GM18519 (cell line): ENCODE measurements around the gene AMPH.
"Not testable (repeated sequence)": the region's sequence is repeated elsewhere in the genome, so short reads cannot be mapped to it uniquely, and the experiment has no call there.

ENCODE experiments used
- ATAC-seq: cut with Tn5 transposase; IDR thresholded peaks from one replicate; pipeline ENCODE4 v1.9.1; 2021; ENCODE audit warnings: mild to moderate bottlenecking, moderate library complexity; ENCODE audit not compliant: unreplicated experiment, low FRiP score

AMPH gene

DNA sequence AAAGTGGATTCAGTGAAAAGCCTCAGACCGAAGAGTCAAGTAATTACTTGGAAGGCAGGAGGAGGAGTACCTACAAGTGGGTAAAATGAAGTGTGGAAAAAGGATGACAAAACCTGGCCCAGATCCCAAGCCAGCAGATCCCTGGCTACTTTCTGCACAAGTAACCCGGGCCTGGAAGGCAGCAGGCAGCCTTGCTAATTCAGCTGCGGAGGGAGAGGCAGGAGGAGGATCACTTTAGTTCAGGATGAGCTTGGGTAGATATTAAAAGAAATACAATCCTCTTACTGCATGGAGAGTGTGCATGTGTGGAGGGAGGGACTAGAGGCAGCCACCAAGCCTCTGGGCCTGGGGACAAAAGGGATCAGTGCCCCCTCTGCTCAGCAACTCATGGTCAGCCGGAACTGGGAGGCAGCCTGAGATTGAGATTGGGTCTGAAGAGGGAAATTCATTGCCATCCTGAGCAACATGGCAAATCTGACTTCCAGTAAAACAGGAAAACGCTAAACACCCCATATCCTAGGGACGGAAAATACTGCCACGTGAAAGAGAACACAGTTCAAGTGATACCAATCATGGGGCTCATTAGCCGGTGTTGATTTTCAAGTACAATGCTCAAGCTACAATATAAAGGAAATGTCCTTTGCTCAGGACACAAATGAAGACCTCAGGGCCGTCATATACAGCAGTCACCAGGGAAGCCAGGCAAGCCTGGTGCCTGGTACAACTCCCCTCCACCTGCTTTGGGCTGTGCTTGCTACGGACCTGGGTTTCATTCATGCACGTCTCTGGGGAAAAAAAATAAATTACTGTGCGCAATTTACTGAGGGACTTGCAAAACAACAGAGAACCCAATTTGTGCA is 1.3 kb downstream of the AMPH start:
- ATAC-seq: no peak

GRCh38 chr7:38628630-38629385 is 2.4 kb downstream of the AMPH start:
- ATAC-seq: no peak

DNA sequence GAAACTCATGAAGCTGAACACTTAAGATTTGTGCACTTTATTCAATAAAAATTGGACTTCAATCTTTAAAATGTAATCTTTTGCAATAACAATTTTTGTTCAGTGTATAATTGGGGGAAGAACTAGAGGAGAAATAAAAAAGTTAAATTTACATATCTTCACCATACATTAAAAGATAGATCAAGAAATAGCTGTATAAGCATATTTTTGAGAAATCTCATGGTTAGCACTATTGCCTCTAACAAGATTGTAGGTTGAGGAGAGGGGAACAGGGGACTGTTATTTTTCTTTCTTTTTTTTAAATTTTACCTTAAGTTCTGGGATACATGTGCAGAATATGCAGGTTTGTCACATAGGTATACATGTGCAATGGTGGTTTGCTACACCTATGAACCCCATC is 5.3 kb downstream of the AMPH start:
- no peak for ATAC-seq

DNA sequence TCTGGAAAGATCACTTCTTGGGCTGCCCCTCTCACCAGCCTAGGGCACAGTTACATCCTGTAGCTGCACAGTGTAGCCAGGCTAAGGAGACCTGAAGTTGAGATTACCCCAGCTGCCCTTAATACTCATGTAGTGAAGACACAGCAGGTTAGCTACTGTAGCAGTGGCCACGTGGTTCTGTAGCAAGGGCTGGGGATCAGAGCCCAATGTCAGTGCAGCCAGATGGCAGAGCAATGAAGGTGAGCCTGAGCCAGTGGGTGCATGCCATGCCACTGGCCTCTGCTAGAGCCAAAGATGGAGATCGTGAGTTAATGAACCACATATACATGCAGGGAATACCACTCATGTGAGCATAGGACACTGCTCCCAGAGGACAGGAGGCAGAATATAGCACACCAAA is 15.5 kb downstream of the AMPH start:
- no peak for ATAC-seq

DNA sequence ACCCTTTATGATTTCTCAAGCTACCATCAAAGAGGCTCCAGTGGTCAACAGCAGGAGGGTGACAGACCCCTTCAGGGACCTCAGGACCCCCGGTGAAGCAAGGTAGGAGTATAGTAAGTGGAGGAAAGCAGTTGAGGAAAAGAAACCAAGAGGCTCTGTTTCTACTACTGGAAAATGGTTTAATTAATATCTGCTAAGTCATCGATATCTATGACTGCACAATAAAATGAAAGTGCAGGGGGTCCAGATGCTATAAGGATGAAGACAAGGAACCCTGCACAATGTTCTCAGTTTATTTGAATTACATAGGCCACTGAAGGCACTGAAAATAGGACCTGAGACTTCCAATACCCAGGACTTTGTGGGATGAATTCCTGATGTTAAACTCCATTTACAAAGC is 23.7 kb downstream of the AMPH start:
- no peak for ATAC-seq

DNA sequence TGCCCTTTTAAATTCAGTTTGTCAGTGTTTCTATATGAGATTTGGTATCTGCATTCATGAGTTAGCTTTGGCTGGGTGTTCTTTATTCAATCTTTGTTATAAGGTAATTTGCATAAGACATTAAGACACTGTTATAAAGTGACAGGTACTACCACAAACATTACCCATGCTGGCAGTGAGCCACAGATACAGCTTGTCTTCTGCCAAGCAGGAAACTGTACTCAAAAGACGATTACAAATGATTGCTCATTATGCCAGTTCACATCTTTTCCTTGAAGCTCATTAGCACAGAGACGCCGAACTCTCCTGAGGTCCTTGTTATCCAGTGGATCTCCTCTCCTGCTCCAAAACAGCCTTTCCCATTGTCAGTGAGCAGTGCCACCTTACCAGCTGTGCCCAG is 30.4 kb downstream of the AMPH start:
- no peak for ATAC-seq

DNA sequence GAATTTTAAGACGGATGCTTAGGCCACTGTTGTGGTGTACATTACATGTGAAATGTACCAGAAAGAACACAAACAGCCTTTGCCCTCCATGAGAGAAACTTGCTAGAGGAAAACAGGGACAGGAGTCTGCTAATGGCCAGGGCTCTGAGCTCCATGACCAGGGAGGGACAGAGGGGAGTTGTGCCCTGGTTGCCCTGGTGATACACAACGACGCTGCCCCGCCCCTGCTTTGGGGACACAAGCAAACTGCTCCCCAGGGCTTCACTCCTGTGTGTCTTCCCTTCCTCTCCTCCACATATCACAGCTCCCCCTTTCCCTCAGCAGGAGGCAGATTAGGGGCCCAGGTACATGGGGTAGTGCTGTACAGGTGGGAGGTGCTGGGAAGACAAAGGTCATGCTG is 36.2 kb downstream of the AMPH start:
- ATAC-seq: no peak

- ATAC-seq: no peak
Measured at GRCh38 chr7:38592737-38593288, 38.4 kb downstream of the AMPH start.

DNA sequence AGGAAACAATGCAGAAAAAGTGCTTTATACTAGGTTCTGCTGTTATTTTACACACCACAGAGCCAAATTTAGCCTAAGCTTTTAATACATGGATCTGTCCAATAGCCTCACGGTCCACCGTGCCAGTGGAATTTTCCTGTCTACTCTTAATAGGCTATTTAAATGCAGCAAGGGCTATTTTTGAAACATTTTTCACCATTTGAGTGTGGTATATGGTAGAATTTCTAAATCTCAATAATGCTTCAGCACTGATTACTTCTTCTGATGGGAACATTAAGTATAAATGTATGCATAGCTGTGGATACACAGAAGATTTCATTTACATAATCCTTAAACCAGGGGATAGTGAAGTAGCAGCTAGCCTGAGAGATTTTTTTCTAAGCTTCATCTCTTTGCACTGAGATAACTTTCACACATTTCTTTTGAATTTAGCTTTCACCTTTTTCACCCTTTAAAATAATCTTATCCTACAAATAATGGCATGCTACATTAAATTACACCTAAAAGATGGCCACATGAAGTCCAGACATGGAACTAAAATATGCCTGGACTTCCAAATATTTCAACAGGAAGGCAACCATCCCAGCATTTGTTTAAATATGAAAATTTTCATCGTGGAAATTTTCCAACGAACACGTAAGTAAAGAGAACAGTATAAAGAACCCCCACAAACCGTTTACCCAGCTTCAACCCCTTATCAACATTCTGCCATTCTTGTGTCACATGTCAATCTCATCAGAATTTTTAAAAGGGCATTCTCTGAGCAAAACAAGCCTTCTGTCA is 45.4 kb downstream of the AMPH start:
- no peak for ATAC-seq

DNA sequence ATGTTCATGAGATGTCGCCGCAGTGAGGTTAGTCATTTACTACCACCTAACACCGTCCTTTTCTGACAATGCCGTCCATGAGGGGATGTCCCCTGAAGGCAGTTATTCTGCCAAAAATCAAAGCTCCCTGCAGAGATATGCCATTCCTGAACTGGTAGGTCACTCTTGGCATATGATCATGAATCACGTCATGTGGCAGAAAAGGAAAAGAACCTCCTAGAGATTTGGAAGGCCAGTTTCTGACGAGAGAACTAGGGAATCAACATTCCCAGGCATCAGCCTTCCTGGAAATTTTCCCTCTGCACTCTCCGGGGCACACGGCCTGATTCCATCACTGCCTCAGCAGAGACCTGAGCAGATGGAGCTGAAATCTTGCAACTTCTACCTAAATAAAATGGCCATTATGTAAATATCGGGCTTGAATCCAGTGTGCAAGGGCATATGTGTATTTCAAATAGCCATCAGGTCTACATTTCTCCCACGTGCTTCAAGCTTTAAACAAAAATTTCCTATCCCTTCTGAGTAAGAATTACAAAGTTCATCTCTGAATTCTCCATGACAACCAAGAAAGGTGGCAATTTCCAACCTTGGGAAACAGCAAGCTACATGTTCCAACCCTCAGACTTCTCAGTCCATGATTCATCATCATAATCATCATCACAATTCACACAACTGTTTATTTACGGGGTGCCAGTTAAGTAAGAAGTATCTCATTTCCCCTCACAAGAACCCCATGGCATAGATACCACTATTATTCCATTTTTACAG is 46.5 kb downstream of the AMPH start:
- ATAC-seq: no peak

DNA sequence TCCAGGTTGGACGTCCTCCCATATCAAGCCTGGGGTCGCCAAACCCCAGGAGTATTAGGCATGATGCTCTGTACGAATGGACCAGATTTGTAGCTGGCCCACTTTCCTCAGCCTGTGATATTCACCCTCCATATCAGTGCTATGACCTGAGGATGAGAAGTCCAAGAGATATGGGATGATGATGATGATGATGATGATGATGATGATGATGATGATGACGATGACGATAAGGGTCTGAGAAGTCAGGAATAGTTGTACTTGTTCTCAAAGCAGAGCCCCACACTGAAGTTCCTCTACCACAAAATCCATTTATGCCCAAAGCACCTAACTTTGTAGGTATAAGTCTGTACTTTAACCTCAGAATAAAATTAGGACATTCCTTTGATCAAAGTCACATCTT is 50.7 kb downstream of the AMPH start:
- ATAC-seq: no peak

DNA sequence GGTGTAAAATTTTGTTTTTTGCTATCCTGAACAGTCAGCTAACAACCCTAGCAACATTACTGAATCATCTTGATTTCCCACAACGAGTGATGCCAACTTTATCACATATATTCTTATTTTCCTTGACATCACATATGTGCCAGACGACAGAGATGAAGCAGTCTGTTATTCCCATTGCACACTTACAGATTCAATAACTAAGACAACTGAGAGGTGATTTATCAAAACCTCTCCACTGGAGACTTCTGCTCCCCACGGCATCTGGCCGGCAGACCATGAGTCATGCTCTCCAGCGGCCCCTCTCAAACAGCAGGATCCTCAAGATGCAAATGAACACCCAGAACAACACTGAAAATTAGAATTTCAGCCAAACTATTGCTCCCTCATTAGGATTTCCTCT is 57.1 kb downstream of the AMPH start:
- no peak for ATAC-seq

DNA sequence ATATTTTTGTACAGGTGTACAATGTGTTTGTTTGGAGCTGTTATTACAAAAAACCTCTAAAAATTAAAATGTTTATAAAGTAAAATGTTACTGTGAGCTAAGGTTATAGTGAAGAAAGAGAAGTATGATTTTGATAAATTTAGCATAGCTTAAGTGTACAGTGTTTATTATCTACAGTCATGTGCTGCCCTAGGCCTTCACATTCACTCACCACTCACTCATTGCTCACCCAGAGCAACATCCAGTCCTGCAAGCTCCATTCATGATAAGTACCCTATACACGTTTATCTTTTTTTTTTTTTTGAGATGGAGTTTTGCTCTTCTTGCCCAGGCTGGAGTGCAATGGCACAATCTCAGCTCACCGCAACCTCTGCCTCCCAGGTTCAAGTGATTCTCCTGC is 59.6 kb downstream of the AMPH start:
- ATAC-seq: not testable (repeated sequence)

DNA sequence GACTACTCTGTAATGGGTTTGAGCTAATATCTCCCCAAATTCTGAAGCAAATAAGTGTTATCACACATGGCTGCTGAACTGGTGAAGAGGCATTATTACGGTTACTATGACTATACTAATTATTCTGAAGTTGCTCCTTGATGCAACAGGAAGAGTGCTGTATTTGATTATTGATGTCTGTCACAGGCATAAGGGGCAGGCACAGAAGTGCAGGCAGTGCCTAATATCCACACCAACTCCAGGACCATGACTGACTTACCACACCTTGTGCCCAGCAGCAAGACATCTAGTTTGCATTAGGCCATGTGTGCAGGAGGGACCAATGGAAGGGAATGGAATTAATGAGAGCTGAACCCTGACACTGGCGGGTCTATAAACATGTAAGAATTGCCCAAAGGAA is 62.7 kb downstream of the AMPH start:
- ATAC-seq: no peak

- no peak for ATAC-seq
Measured at GRCh38 chr7:38565289-38565688, 65.9 kb downstream of the AMPH start.

GRCh38 chr7:38563741-38564140 is 67.4 kb downstream of the AMPH start:
- ATAC-seq: no peak

DNA sequence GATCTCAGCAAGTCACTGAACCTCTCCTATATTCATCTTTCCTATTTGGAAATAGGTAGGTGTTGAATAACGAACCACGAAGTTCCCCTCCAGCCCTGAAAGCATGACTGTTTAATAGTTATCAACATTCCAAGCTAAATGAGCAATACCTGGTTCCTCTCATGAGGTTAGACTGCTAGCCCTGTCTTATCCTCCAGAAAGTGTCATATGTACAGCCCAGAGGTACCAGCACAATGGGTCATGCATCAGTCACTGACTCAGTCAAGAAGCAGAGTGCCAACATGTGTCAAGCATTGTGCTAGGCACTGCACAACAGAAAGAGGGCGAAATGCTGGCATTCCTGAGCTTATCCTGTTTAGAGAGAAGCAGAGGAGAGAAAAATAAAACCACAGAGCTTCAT is 70.0 kb downstream of the AMPH start:
- no peak for ATAC-seq

DNA sequence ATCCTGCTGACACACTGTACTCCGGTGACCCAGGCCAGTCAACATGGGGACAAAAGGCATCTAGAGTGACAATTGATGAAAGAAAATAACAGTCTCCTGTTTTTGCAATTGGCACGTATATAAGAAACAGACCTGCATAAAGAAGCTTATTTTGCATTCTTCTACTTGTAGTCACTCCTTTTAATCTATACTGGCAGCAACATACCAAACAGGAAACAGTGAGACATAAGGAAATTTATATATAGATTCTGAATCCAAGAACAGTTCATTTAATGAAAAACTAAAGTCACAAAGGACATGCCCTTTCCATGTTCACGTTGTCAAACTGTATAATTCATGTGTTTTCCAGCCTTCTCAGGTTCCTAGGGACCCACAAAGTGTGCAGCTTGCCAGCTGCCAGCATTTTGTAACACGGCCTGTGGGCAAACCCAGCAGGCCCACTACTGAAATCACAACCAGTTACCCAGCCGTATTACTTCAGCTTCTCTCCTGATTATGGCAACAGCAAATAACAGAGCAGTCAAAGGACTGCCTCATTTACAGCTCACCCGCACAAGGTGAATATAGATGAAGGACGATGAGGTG is 72.3 kb downstream of the AMPH start:
- no peak for ATAC-seq

- no peak for ATAC-seq
Measured at GRCh38 chr7:38554586-38554985, 76.6 kb downstream of the AMPH start.

DNA sequence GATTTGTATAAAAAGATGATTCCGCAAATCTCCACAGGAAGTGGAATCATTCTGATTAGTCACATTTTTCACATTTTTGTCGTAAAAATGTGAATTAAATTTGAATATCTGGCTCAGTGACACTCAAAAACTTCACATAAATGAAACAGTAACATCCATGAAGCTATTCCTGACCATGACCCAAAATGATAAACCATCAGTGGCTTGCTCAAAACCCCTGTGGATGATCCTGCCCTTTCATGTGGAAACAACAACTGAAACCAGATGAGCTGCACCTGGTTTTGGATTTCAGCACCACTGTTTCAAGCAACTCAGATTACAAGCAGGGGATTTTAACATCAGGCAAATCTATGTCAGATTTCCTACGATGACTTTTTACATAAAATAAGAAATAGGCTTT is 80.3 kb downstream of the AMPH start:
- no peak for ATAC-seq
